GM21360 (cell line): Measurements from ENCODE around the gene SIK2.
"Not testable (repeated sequence)": the region's sequence is repeated elsewhere in the genome, so short reads cannot be mapped to it uniquely, and the experiment has no call there.

Experiments used
- ATAC-seq: cut with Tn5 transposase; IDR thresholded peaks from one replicate; pipeline ENCODE4 v1.9.1; 2021; ENCODE audit warnings: mild to moderate bottlenecking, moderate library complexity; ENCODE audit not compliant: unreplicated experiment

Gene SIK2

DNA sequence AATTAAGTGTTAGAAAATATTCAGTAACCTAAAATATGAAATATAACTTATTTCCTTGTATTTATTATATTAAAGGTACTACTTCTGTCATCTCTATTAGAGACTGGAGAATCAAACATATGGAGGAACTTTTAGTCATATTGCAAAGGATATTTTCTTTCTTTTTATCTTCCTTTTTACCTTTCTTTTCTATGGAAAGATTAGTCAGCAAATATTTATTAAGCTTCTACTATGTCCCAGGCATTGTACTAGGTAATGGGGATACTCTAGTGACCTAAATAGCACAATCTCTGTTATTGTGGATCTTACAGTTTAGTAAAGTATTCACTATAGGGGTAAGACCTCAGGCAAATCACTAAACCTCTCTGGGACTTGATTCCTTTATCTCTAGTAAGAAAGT, 18.3 kb downstream of the SIK2 start:
- ATAC-seq = no peak

GRCh38 chr11:111623527-111624030, 21.3 kb downstream of the SIK2 start:
- no peak for ATAC-seq

- no peak for ATAC-seq
Measured at GRCh38 chr11:111624608-111625007, 22.4 kb downstream of the SIK2 start.

GRCh38 chr11:111627591-111627990, 25.3 kb downstream of the SIK2 start:
- ATAC-seq = no peak

- ATAC-seq = no peak
Measured at GRCh38 chr11:111629499-111629898, 27.2 kb downstream of the SIK2 start.

GRCh38 chr11:111631024-111631665, 28.9 kb downstream of the SIK2 start:
- ATAC-seq = no peak

DNA sequence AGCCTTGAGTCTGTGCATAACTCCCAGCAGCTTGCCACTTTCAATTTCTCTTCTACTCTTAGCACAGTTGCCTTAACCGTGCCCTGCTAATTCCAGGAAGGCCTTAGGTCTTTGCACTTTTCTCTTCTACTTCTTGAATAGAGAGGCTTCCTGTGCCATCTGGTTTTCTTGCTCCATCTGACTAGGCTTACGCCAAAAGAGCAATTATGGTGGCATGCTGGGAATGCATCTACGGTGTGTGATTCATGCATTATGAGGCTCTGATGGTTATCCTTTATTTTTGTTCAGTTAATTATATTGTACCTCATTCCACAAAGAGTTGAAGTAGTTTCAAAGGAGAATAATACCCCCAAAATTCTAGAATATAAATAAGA, 29.4 kb downstream of the SIK2 start:
- no peak for ATAC-seq

- no peak for ATAC-seq
Measured at GRCh38 chr11:111632516-111633220, 30.4 kb downstream of the SIK2 start.

GRCh38 chr11:111633248-111633647, 31.0 kb downstream of the SIK2 start:
- no peak for ATAC-seq

DNA sequence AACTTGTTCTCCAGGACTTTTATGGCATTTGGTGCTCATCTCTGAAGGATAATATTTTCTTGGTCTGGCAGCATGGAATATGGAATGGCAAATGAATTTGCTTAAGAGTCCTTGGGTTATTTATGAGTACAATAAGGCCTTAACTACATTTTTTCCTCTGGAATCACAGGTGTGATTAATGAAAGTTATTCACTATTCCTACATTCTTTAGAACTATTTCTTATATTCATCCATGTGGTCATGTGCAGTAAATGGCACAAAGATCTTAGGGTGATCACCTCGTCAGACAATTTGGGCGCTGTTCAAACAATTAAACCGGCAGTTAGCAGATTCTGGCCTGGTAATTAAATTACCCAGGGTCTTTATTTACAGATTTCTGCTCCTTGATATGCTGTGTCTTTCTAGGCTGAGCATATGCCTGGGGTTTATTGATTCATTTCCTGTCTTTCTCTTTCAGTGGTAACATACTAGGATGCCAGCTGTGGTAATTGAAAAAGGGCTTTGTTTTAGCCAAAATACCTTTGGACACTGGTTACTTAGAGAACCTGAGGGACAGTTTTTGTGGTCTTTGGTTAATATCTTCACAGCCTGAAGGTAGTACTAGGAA, 31.6 kb downstream of the SIK2 start:
- ATAC-seq = no peak

DNA sequence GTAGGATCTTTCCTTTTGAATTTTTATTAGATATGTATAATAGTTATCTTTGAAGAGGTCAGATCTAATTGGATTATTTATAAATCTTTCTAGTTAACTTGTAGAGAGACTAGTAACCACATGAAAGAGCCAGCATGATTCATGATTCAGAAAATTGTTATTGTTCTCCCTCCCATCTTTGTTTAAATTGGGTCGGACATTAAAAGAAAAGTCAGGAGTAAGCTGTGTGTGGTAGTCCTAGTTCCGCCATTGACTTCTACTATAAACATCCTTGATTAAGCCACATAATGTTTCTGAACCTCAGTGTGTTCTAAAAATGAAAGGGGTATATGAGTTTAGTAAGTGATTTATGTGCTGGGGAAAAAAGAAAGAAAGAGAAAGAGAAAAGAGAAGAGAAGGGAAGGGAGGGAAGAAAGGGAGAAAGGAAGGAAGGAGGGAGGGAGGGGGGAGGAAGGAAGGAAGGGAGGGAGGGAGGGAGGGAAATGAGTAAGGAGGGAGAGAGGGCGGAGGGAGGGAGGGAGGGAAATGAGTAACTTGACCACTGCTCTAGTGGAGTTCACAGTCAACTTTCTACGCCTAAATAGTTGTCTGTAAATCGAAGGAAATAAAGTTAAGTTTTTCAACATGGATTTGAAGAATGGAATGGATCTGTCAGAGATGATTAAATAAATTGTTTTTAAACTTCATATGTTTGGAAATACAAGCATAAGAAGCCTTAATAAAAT, 32.9 kb downstream of the SIK2 start:
- no peak for ATAC-seq

DNA sequence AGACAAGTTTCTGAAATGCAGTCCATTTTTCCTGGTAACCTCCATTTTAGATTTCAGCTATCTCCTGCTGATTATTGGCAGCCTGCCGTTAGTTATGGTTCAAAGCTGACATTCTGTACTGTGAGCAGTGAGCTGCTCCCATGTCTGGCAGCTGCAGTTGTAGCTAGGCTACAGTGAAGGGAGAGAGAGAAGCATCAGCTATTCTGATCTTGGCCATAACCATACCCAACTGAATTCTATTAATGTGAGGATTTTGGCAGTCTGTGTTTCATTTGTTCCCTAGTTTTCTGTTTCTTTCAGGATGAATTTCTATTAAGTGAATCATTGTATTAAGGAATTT, 33.4 kb downstream of the SIK2 start:
- no peak for ATAC-seq

- no peak for ATAC-seq
Measured at GRCh38 chr11:111637885-111638284, 35.6 kb downstream of the SIK2 start.

- no peak for ATAC-seq
Measured at GRCh38 chr11:111639226-111639925, 37.1 kb downstream of the SIK2 start.

DNA sequence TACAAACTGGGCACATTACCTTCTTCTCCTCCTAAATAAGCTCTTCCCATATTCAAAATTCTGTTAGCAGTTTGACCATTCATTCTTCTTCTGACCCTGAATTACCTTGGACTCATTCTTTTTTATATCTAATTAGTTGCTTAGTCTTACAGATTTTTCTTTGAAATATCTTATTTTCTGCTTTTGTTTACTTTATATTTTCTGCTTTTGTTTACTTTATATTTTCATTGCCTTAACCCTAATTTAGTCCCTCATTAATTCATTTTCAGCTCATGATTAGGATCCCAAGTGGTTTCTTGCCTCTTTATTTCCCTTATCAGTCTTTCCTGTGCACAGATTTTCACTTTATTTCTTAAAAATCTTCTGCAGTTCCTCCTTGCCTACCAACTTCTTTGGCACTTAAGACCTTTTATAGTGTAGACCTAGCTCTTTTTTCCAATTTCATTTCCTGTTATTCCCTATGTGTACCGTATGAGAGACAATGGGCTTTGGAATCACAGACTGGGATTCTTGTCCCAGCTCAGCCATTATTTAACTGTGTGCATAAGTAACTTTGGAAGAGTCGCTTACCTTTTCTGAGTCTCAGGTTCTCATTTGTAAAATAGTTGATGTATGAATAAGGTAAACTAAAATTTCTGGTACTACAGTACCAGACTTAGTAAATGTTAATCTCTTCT, 39.2 kb downstream of the SIK2 start:
- ATAC-seq = no peak

DNA sequence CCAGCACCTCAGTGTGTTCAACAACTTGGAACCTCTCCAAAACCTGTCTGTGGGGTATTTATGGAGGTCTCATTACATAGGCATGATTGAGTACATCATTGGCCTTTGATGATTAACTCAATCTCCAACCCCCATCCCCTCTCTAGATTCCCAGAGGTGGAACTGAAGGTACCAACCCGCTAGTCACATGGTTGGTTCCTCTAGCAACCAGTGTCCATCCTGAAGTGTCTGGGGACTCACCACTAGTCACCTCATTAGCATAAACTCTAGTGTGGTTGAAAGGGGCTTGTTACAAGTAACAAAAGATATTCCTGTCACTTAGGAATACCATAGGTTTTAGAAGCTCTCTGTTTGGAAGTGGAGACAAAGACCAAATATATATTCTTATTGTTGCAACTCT, 40.3 kb downstream of the SIK2 start:
- no peak for ATAC-seq

- no peak for ATAC-seq
Measured at GRCh38 chr11:111644922-111645321, 42.7 kb downstream of the SIK2 start.

GRCh38 chr11:111645657-111646316, 43.5 kb downstream of the SIK2 start:
- no peak for ATAC-seq

GRCh38 chr11:111651336-111651735, 49.1 kb downstream of the SIK2 start:
- ATAC-seq = not testable (repeated sequence)

DNA sequence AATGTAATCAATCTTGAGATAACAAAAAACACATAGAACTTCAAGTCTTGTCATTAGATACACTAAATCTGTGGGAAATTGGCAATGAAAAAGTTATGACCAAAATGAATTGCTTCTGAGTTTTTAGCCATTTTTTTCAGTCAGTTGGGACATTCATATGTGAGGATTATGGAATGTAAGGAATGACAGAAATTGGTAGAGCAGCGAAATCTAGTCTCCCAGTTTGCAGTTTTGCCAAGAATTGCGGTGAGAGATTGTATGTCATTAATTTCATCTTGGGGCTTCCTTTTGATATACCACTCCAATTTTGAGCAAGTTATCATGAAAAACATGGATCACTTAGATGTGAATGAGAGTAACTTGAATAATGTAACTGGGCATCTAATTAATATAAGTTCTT, 49.9 kb downstream of the SIK2 start:
- no peak for ATAC-seq
